Gastroesophageal sphincter (tissue), 3 donors: ENCODE results near the gene ACTA1.

Experiments
- EP300 ChIP-seq: sonication (generic); formaldehyde crosslinking; IDR thresholded peaks from one replicate; pipeline ENCODE4 v1.6.1; 2017; ENCODE audit warnings: antibody characterized with exemption, mild to moderate bottlenecking
- POLR2A ChIP-seq, 2 donors: fragments of 450-650 bp; IDR thresholded peaks; one replicate each; pipeline ENCODE4 v1.6.1; 2017; ENCODE audit warnings: antibody characterized with exemption in 2 of 2, mild to moderate bottlenecking in 2 of 2, moderate library complexity in 1 of 2
- TF ChIP-seq, protein P1 (sequence below), 4 experiments: fragments of 200-600 bp in 2 of 4; fragments of 450-650 bp in 2 of 4; sonication (generic) in 1 of 4; IDR thresholded peaks; one replicate each; pipeline ENCODE4 v1.5.1; 2017 to 2019; ENCODE audit warnings: antibody characterized with exemption in 4 of 4, mild to moderate bottlenecking in 2 of 4, moderate library complexity in 2 of 4

DNA sequence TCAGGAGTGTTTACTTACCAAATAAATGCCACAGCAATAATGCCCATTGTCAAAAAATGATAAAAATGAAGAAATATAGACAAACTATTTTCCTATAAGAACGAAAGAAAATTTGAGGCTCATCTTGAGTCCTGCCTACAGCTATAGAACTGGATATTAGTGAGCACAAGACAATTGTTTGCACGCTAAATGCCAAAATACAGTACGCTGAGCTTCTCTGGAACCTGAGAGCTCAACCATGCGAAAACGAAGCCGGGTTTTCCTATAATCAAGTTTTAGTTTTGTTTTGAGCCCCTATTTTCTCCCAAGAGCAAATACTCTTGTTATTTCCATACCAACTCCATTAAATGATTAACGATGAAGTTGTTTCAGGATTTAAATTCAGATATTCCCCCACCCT is 49.1 kb downstream of the ACTA1 start:
- TF ChIP-seq EP300: no peak
- TF ChIP-seq, protein P1, sequence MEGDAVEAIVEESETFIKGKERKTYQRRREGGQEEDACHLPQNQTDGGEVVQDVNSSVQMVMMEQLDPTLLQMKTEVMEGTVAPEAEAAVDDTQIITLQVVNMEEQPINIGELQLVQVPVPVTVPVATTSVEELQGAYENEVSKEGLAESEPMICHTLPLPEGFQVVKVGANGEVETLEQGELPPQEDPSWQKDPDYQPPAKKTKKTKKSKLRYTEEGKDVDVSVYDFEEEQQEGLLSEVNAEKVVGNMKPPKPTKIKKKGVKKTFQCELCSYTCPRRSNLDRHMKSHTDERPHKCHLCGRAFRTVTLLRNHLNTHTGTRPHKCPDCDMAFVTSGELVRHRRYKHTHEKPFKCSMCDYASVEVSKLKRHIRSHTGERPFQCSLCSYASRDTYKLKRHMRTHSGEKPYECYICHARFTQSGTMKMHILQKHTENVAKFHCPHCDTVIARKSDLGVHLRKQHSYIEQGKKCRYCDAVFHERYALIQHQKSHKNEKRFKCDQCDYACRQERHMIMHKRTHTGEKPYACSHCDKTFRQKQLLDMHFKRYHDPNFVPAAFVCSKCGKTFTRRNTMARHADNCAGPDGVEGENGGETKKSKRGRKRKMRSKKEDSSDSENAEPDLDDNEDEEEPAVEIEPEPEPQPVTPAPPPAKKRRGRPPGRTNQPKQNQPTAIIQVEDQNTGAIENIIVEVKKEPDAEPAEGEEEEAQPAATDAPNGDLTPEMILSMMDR (IDR thresholded peaks at IDR 0.05): no peak
- no peak for TF ChIP-seq POLR2A (IDR thresholded peaks at IDR 0.05)
